K562 (cell line): Measurements from ENCODE around the gene LITAF. TPM values are rescaled to one million over a fixed set of nuclear protein-coding genes. Genes with fewer than 3 reads are reported as not detected.

ENCODE experiments used
- FOXA3 ChIP-seq, 2 experiments: fragments of 450-650 bp in 1 of 2; sonication (generic) in 1 of 2; formaldehyde crosslinking; IDR thresholded peaks in 1 of 2; conservative IDR thresholded peaks in 1 of 2; 2 replicates each; pipeline versions ENCODE4 v1.4.0 to v1.8.0; 2020 to 2022; ENCODE audit warnings: mild to moderate bottlenecking in 2 of 2, missing genetic modification reagents in 1 of 2
- GABPB1 ChIP-seq: sonication (generic); formaldehyde crosslinking; IDR thresholded peaks from 2 replicates; pipeline ENCODE4 v1.8.0; 2022; ENCODE audit warnings: mild to moderate bottlenecking, missing genetic modification reagents
- HCFC1 ChIP-seq: IDR thresholded peaks from 2 replicates; pipeline ENCODE4 v1.6.1; 2012; ENCODE audit warnings: low read depth, low read length, improper control_type of control experiment
- KAT7 ChIP-seq: sonication (generic); formaldehyde crosslinking; IDR thresholded peaks from 2 replicates; pipeline ENCODE4 v1.8.0; 2022; ENCODE audit warnings: missing genetic modification reagents, mild to moderate bottlenecking, borderline replicate concordance
- MYBL2 ChIP-seq, 2 experiments: fragments of 450-650 bp in 1 of 2; sonication (generic) in 1 of 2; formaldehyde crosslinking in 1 of 2; IDR thresholded peaks; 2 replicates each; pipeline versions ENCODE4 v1.6.1 to v1.8.1; 2017 to 2022; ENCODE audit warnings: borderline replicate concordance in 1 of 2, inconsistent platforms in 1 of 2, low read depth in 1 of 2, mild to moderate bottlenecking in 1 of 2, missing genetic modification reagents in 1 of 2, moderate library complexity in 1 of 2
- NCOA2 ChIP-seq, 2 experiments: fragments of 450-650 bp; IDR thresholded peaks; 2 replicates each; pipeline ENCODE4 v1.6.1; 2018; ENCODE audit warnings: mild to moderate bottlenecking in 2 of 2, moderate library complexity in 1 of 2; ENCODE audit not compliant: partially characterized antibody in 2 of 2
- NFIX ChIP-seq: fragments of 250-450 bp; sonication (Bioruptor Pico); IDR thresholded peaks from 2 replicates; pipeline ENCODE4 v1.4.0; 2020; ENCODE audit warnings: low read depth, mild to moderate bottlenecking, moderate library complexity
- NONO ChIP-seq, 2 experiments: fragments of 200-400 bp in 1 of 2; fragments of 450-650 bp in 1 of 2; formaldehyde crosslinking in 1 of 2; IDR thresholded peaks; 2 replicates each; pipeline ENCODE4 v1.6.1; 2017; ENCODE audit warnings: low read depth in 2 of 2, mild to moderate bottlenecking in 2 of 2, moderate library complexity in 2 of 2, low read length in 1 of 2
- NR1H2 ChIP-seq: sonication (generic); formaldehyde crosslinking; IDR thresholded peaks from 2 replicates; pipeline ENCODE4 v1.4.0; 2020; ENCODE audit warnings: mild to moderate bottlenecking, missing genetic modification reagents
- NRF1 ChIP-seq, 2 experiments: fragments of 450-650 bp; IDR thresholded peaks in 1 of 2; conservative IDR thresholded peaks in 1 of 2; 2 replicates each; pipeline ENCODE4 v1.6.1; 2014; ENCODE audit warnings: mild to moderate bottlenecking in 2 of 2
- PHB2 ChIP-seq: fragments of 450-650 bp; IDR thresholded peaks from 2 replicates; pipeline ENCODE4 v1.6.1; 2017; ENCODE audit warnings: low read depth
- PHF20 ChIP-seq: fragments of 450-650 bp; IDR thresholded peaks from 2 replicates; pipeline ENCODE4 v1.6.1; 2018; ENCODE audit not compliant: partially characterized antibody
- PYGO2 ChIP-seq: fragments of 450-650 bp; IDR thresholded peaks from 2 replicates; pipeline ENCODE4 v1.6.1; 2016; ENCODE audit warnings: mild to moderate bottlenecking, missing genetic modification characterization, moderate library complexity, missing compliant biosample characterization
- RBM25 ChIP-seq: fragments of 200-400 bp; formaldehyde crosslinking; IDR thresholded peaks from 2 replicates; pipeline ENCODE4 v1.6.1; 2018; ENCODE audit warnings: low read length, low read depth, moderate library complexity; ENCODE audit not compliant: severe bottlenecking
- SRSF3 ChIP-seq: fragments of 200-400 bp; formaldehyde crosslinking; IDR thresholded peaks from 2 replicates; pipeline ENCODE4 v1.6.1; 2016; ENCODE audit warnings: mild to moderate bottlenecking, low read length, moderate library complexity; ENCODE audit not compliant: insufficient read depth
- ZC3H4 ChIP-seq: sonication (generic); formaldehyde crosslinking; IDR thresholded peaks from 2 replicates; pipeline ENCODE4 v1.9.0; 2021; ENCODE audit warnings: missing genetic modification reagents, borderline replicate concordance
- ZNF143 ChIP-seq: sonication (generic); formaldehyde crosslinking; IDR thresholded peaks from 2 replicates; pipeline ENCODE4 v1.9.0; 2022; ENCODE audit warnings: mild to moderate bottlenecking, missing genetic modification reagents
- ZNF764 ChIP-seq: fragments of 250-450 bp; sonication (Bioruptor Pico); IDR thresholded peaks from 2 replicates; pipeline ENCODE4 v1.4.0; 2020; ENCODE audit warnings: low read depth, mild to moderate bottlenecking, moderate library complexity
- ZSCAN32 ChIP-seq: fragments of 450-650 bp; formaldehyde crosslinking; IDR thresholded peaks from 2 replicates; pipeline ENCODE4 v1.4.0; 2020; ENCODE audit warnings: mild to moderate bottlenecking, moderate library complexity
- polyA plus RNA-seq, 8 experiments: library from polyadenylated mRNA; depleted of rRNA in 4 of 8; stranded (reverse) in 5 of 8; unstranded in 3 of 8; fragments of >200 nt; fragmentation: Nextera tagmentation in 2 of 8; fragmentation: Illumina TruSeq in 1 of 8; extraction: Ambion mirVana in 2 of 8; extraction: Trizol in 1 of 8; gene quantifications; 2 replicates each; pipeline versions ENCODE4 v1.2.1 to v1.2.3, GENCODE V29; 2011 to 2014; ENCODE audit warnings: inconsistent platforms in 1 of 8, missing spikeins in 1 of 8
- total RNA-seq, 7 experiments: library from RNA; depleted of rRNA in 6 of 7; stranded (reverse); fragments of >200 nt in 6 of 7; fragmentation: Illumina TruSeq in 2 of 7; extraction: Trizol in 2 of 7; gene quantifications; 2 replicates each; pipeline versions ENCODE4 v1.2.1 to v1.2.3, GENCODE V29; 2011 to 2021; ENCODE audit warnings: low replicate concordance in 1 of 7
- TF ChIP-seq, protein P1 (sequence below): conservative IDR thresholded peaks from 2 replicates; pipeline ENCODE4 v1.6.1; 2011; ENCODE audit warnings: low read depth, mild to moderate bottlenecking, low read length; ENCODE audit not compliant: control insufficient read depth
- TF ChIP-seq, protein P2 (sequence below): fragments of 450-650 bp; formaldehyde crosslinking; conservative IDR thresholded peaks from 2 replicates; pipeline ENCODE4 v1.4.0; 2022; ENCODE audit warnings: mild to moderate bottlenecking, missing genetic modification characterization
- TF ChIP-seq, protein P3 (sequence below): fragments of 250-450 bp; sonication (Bioruptor Pico); IDR thresholded peaks from 2 replicates; pipeline ENCODE4 v1.4.0; 2020; ENCODE audit warnings: mild to moderate bottlenecking, moderate library complexity
- TF ChIP-seq, protein P4 (sequence below): fragments of 450-650 bp; formaldehyde crosslinking; IDR thresholded peaks from 2 replicates; pipeline ENCODE4 v1.4.0; 2022; ENCODE audit warnings: missing genetic modification characterization

The LITAF gene
- total and polyA plus RNA-seq, 9 of the 15 experiments (the other 6 are each of a cell fraction or from before 2014, with no cell fraction given) = 4.1 to 17.8 (median 11.9) TPM

DNA sequence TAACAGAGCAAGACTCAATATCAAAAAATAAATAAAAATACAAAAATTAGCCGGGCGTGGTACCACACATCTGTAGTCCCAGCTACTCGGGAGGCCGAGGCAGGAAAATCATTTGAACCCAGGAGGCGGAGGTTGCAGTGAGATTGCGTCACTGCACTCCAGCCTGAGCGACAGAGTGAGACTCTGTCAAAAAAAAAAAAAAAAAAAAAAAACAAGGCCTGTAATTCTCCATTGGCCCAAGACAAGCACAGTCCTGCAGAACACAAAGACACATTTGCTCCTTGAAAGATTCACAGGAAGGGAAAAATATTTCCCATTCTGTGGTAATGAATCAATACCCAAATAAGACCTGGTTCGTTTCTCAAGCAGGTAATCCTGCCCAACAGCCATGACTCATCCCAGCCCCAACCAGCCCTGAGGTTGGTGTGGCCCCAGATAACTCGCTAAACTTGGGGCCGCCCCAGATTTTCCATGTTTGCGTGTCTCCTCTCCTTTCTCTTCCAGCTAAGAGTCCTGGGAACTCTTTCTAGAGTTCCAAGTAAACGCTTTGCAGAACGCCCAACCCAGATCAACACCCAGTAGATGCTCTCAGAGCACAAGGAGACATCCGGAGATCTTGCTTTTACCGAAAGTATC is 41.2 kb upstream of the LITAF start (continued):
- TF ChIP-seq, protein P1, sequence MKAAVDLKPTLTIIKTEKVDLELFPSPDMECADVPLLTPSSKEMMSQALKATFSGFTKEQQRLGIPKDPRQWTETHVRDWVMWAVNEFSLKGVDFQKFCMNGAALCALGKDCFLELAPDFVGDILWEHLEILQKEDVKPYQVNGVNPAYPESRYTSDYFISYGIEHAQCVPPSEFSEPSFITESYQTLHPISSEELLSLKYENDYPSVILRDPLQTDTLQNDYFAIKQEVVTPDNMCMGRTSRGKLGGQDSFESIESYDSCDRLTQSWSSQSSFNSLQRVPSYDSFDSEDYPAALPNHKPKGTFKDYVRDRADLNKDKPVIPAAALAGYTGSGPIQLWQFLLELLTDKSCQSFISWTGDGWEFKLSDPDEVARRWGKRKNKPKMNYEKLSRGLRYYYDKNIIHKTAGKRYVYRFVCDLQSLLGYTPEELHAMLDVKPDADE = no peak
- no peak for TF ChIP-seq ZC3H4 (CRISPR knock-in tag)
- no peak for TF ChIP-seq ZNF143 (CRISPR knock-in tag)
- no peak for TF ChIP-seq NRF1 (conservative IDR thresholded peaks at IDR 0.05 in 1 of 2, IDR thresholded peaks at IDR 0.05 in 1 of 2)
- TF ChIP-seq SRSF3 = no peak
- TF ChIP-seq MYBL2 (IDR thresholded peaks at IDR 0.05; ENCODE audit: low read depth) = no peak
- no peak for TF ChIP-seq MYBL2 (CRISPR knock-in tag; IDR thresholded peaks at IDR 0.05; ENCODE audit: borderline replicate concordance)
- TF ChIP-seq NR1H2 (CRISPR knock-in tag) = no peak
- 0 out of 2 replicates have a peak, but pooled peaks have one; percentile 15 for TF ChIP-seq PYGO2 (tag)
- TF ChIP-seq, protein P2, sequence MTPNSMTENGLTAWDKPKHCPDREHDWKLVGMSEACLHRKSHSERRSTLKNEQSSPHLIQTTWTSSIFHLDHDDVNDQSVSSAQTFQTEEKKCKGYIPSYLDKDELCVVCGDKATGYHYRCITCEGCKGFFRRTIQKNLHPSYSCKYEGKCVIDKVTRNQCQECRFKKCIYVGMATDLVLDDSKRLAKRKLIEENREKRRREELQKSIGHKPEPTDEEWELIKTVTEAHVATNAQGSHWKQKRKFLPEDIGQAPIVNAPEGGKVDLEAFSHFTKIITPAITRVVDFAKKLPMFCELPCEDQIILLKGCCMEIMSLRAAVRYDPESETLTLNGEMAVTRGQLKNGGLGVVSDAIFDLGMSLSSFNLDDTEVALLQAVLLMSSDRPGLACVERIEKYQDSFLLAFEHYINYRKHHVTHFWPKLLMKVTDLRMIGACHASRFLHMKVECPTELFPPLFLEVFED (CRISPR knock-in tag) = no peak
- TF ChIP-seq RBM25 = no peak
- TF ChIP-seq ZSCAN32 (CRISPR knock-in tag) = peak; percentile 35; the same call in 1 of the 2 replicates
- TF ChIP-seq GABPB1 (CRISPR knock-in tag) = no peak
- no peak for TF ChIP-seq HCFC1
- TF ChIP-seq, protein P3, sequence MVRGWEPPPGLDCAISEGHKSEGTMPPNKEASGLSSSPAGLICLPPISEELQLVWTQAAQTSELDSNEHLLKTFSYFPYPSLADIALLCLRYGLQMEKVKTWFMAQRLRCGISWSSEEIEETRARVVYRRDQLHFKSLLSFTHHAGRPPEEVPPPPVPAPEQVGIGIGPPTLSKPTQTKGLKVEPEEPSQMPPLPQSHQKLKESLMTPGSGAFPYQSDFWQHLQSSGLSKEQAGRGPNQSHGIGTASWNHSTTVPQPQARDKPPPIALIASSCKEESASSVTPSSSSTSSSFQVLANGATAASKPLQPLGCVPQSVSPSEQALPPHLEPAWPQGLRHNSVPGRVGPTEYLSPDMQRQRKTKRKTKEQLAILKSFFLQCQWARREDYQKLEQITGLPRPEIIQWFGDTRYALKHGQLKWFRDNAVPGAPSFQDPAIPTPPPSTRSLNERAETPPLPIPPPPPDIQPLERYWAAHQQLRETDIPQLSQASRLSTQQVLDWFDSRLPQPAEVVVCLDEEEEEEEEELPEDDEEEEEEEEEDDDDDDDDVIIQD (CRISPR knock-in tag) = no peak
- TF ChIP-seq PHF20 = no peak
- TF ChIP-seq NCOA2 (IDR thresholded peaks at IDR 0.05; ENCODE audit: partially characterized antibody in 2 of 2) = no peak
- no peak for TF ChIP-seq NONO (IDR thresholded peaks at IDR 0.05; ENCODE audit: low read depth in 2 of 2, low read length in 1 of 2)
- TF ChIP-seq, protein P4, sequence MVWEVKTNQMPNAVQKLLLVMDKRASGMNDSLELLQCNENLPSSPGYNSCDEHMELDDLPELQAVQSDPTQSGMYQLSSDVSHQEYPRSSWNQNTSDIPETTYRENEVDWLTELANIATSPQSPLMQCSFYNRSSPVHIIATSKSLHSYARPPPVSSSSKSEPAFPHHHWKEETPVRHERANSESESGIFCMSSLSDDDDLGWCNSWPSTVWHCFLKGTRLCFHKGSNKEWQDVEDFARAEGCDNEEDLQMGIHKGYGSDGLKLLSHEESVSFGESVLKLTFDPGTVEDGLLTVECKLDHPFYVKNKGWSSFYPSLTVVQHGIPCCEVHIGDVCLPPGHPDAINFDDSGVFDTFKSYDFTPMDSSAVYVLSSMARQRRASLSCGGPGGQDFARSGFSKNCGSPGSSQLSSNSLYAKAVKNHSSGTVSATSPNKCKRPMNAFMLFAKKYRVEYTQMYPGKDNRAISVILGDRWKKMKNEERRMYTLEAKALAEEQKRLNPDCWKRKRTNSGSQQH (CRISPR knock-in tag) = no peak
- TF ChIP-seq ZNF764 (CRISPR knock-in tag) = no peak
- no peak for TF ChIP-seq KAT7
- TF ChIP-seq PHB2 = no peak
- TF ChIP-seq FOXA3 (CRISPR knock-in tag; conservative IDR thresholded peaks at IDR 0.05 in 1 of 2, IDR thresholded peaks at IDR 0.05 in 1 of 2) = no peak
- TF ChIP-seq NFIX (CRISPR knock-in tag) = no peak
